Ovary (tissue), 3 donors: Measurements from ENCODE around the gene SLMAP.

Experiments
- POLR2A ChIP-seq: fragments of 450-650 bp; IDR thresholded peaks from one replicate; pipeline ENCODE4 v1.6.1; 2017; ENCODE audit warnings: antibody characterized with exemption, mild to moderate bottlenecking, moderate library complexity
- TF ChIP-seq, protein P1 (sequence below), 3 donors: fragments of 450-650 bp in 2 of 3; fragments of 200-600 bp in 1 of 3; IDR thresholded peaks; one replicate each; pipeline versions ENCODE4 v1.5.1 to v1.8.0; 2016 to 2022; ENCODE audit warnings: antibody characterized with exemption in 3 of 3, mild to moderate bottlenecking in 1 of 3
- donor health status: DM: no; HTN: no; CAD: no.

DNA sequence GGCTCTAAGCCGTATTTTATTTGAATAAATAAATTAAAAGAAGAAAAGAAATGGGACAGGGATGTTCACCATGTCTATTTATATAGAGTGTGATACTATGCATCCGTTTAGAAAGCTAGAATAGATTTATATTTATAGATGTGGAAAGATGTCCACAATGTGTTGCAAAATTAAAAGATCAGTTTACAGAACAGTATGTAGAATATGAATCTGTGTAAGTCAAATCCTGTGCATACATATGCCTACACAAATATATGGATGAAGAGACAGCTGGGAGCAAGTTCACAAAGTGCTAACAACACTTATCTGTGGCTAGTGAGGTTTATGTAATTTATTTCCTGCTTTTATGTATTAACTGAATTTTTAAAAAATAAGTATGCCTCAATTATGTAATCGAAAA is 25.4 kb upstream of the SLMAP start:
- no peak for TF ChIP-seq POLR2A
- TF ChIP-seq, protein P1, sequence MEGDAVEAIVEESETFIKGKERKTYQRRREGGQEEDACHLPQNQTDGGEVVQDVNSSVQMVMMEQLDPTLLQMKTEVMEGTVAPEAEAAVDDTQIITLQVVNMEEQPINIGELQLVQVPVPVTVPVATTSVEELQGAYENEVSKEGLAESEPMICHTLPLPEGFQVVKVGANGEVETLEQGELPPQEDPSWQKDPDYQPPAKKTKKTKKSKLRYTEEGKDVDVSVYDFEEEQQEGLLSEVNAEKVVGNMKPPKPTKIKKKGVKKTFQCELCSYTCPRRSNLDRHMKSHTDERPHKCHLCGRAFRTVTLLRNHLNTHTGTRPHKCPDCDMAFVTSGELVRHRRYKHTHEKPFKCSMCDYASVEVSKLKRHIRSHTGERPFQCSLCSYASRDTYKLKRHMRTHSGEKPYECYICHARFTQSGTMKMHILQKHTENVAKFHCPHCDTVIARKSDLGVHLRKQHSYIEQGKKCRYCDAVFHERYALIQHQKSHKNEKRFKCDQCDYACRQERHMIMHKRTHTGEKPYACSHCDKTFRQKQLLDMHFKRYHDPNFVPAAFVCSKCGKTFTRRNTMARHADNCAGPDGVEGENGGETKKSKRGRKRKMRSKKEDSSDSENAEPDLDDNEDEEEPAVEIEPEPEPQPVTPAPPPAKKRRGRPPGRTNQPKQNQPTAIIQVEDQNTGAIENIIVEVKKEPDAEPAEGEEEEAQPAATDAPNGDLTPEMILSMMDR (IDR thresholded peaks at IDR 0.05), result no peak
